ENCODE results near the gene RFK.

Gene RFK

GRCh38 chr9:76359365-76359764 lies 34.9 kb downstream of the RFK start:
- ATAC-seq (replicated peaks; ENCODE audit: extremely low read depth, poor library complexity, severe bottlenecking) (no peak), DNase-seq (ENCODE audit: low spot score in 2 of 2) (no peak)
- H3K9me3 Mint-ChIP-seq, result no peaks in the 10 kb centered on the region
- no peak overlapping the region for H3K27ac Mint-ChIP-seq (ENCODE audit: low read depth)
- no peaks in the 10 kb centered on the region for H3K4me1 Mint-ChIP-seq
- peaks cover 19% of the 10 kb centered on the region for H3K27me3 Mint-ChIP-seq
- H3K4me3 Mint-ChIP-seq, result no peak overlapping the region
- no peaks in the 10 kb centered on the region for H3K36me3 Mint-ChIP-seq (ENCODE audit: insufficient read depth)

GRCh38 chr9:76358628-76359280 lies 35.5 kb downstream of the RFK start:
- no peak overlapping the region for H3K4me3 Mint-ChIP-seq
- no peaks in the 10 kb centered on the region for H3K9me3 Mint-ChIP-seq
- no peak for ATAC-seq (replicated peaks; ENCODE audit: extremely low read depth, poor library complexity, severe bottlenecking)
- no peak for DNase-seq (ENCODE audit: low spot score in 2 of 2)
- no peaks in the 10 kb centered on the region for H3K36me3 Mint-ChIP-seq (ENCODE audit: insufficient read depth)
- no peak overlapping the region for H3K27ac Mint-ChIP-seq (ENCODE audit: low read depth)
- H3K27me3 Mint-ChIP-seq, result peaks cover 18% of the 10 kb centered on the region
- no peaks in the 10 kb centered on the region for H3K4me1 Mint-ChIP-seq

GRCh38 chr9:76357555-76357954 lies 36.7 kb downstream of the RFK start:
- ATAC-seq (replicated peaks; ENCODE audit: extremely low read depth, poor library complexity, severe bottlenecking), result no peak
- Mint-ChIP-seq H3K36me3 (ENCODE audit: insufficient read depth) (no peaks in the 10 kb centered on the region), H3K9me3 (no peaks in the 10 kb centered on the region), H3K4me3 (no peak overlapping the region), H3K27ac (ENCODE audit: low read depth) (no peak overlapping the region), H3K27me3 (peaks cover 18% of the 10 kb centered on the region), H3K4me1 (no peaks in the 10 kb centered on the region)
- DNase-seq (ENCODE audit: low spot score in 2 of 2), result no peak

- Mint-ChIP-seq H3K4me3 (no peak overlapping the region), H3K36me3 (ENCODE audit: insufficient read depth) (no peaks in the 10 kb centered on the region), H3K27me3 (peaks cover 26% of the 10 kb centered on the region), H3K9me3 (no peaks in the 10 kb centered on the region), H3K27ac (ENCODE audit: low read depth) (no peak overlapping the region), H3K4me1 (no peaks in the 10 kb centered on the region)
- DNase-seq (ENCODE audit: low spot score in 2 of 2) (no peak), ATAC-seq (replicated peaks; ENCODE audit: extremely low read depth, poor library complexity, severe bottlenecking) (no peak)
Observed at GRCh38 chr9:76355886-76356285, 38.3 kb downstream of the RFK start.

- H3K27me3 Mint-ChIP-seq, result peaks cover 31% of the 10 kb centered on the region
- no peaks in the 10 kb centered on the region for H3K9me3 Mint-ChIP-seq
- DNase-seq (ENCODE audit: low spot score in 2 of 2), result no peak
- no peak overlapping the region for H3K27ac Mint-ChIP-seq (ENCODE audit: low read depth)
- H3K4me3 Mint-ChIP-seq, result no peak overlapping the region
- no peak for ATAC-seq (replicated peaks; ENCODE audit: extremely low read depth, poor library complexity, severe bottlenecking)
- H3K36me3 Mint-ChIP-seq (ENCODE audit: insufficient read depth), result no peaks in the 10 kb centered on the region
- no peaks in the 10 kb centered on the region for H3K4me1 Mint-ChIP-seq
Observed at GRCh38 chr9:76354221-76354620, 40.0 kb downstream of the RFK start.

GRCh38 chr9:76353280-76353679 lies 40.9 kb downstream of the RFK start:
- Mint-ChIP-seq H3K4me1 (no peaks in the 10 kb centered on the region), H3K27ac (ENCODE audit: low read depth) (no peak overlapping the region)
- no peak for ATAC-seq (replicated peaks; ENCODE audit: extremely low read depth, poor library complexity, severe bottlenecking)

GRCh38 chr9:76352026-76352620 lies 42.1 kb downstream of the RFK start:
- peaks cover 34% of the 10 kb centered on the region for H3K27me3 Mint-ChIP-seq
- H3K4me3 Mint-ChIP-seq, result no peak overlapping the region
- DNase-seq (ENCODE audit: low spot score in 2 of 2), result no peak
- no peaks in the 10 kb centered on the region for H3K4me1 Mint-ChIP-seq
- H3K9me3 Mint-ChIP-seq, result no peaks in the 10 kb centered on the region
- H3K36me3 Mint-ChIP-seq (ENCODE audit: insufficient read depth), result no peaks in the 10 kb centered on the region
- no peak for ATAC-seq (replicated peaks; ENCODE audit: extremely low read depth, poor library complexity, severe bottlenecking)
- H3K27ac Mint-ChIP-seq (ENCODE audit: low read depth), result no peak overlapping the region

More at GRCh38 chr9:76353280-76353679, 40.9 kb downstream of the RFK start:
- Mint-ChIP-seq H3K4me3 (no peak overlapping the region), H3K36me3 (ENCODE audit: insufficient read depth) (no peaks in the 10 kb centered on the region), H3K27me3 (peaks cover 31% of the 10 kb centered on the region), H3K9me3 (no peaks in the 10 kb centered on the region)
- DNase-seq (ENCODE audit: low spot score in 2 of 2), result no peak

- no peak overlapping the region for H3K4me3 Mint-ChIP-seq
- no peaks in the 10 kb centered on the region for H3K4me1 Mint-ChIP-seq
- ATAC-seq (replicated peaks; ENCODE audit: extremely low read depth, poor library complexity, severe bottlenecking) (no peak), DNase-seq (ENCODE audit: low spot score in 2 of 2) (no peak)
- peaks cover 34% of the 10 kb centered on the region for H3K27me3 Mint-ChIP-seq
- H3K27ac Mint-ChIP-seq (ENCODE audit: low read depth), result peak overlapping the region; percentile 56
- H3K36me3 Mint-ChIP-seq (ENCODE audit: insufficient read depth), result no peaks in the 10 kb centered on the region
- H3K9me3 Mint-ChIP-seq, result no peaks in the 10 kb centered on the region
Observed at GRCh38 chr9:76351006-76351405, 43.2 kb downstream of the RFK start.

- Mint-ChIP-seq H3K9me3 (no peaks in the 10 kb centered on the region), H3K27ac (ENCODE audit: low read depth) (no peak overlapping the region), H3K4me1 (no peaks in the 10 kb centered on the region), H3K36me3 (ENCODE audit: insufficient read depth) (no peaks in the 10 kb centered on the region), H3K4me3 (no peak overlapping the region), H3K27me3 (peaks cover 32% of the 10 kb centered on the region)
- ATAC-seq (replicated peaks; ENCODE audit: extremely low read depth, poor library complexity, severe bottlenecking), result no peak
- DNase-seq (ENCODE audit: low spot score in 2 of 2), result no peak
Observed at GRCh38 chr9:76349865-76350264, 44.4 kb downstream of the RFK start.

GRCh38 chr9:76342858-76343257 lies 51.4 kb downstream of the RFK start:
- H3K4me1 Mint-ChIP-seq, result no peaks in the 10 kb centered on the region
- H3K9me3 Mint-ChIP-seq, result no peaks in the 10 kb centered on the region
- ATAC-seq (replicated peaks; ENCODE audit: extremely low read depth, poor library complexity, severe bottlenecking), result no peak
- no peaks in the 10 kb centered on the region for H3K36me3 Mint-ChIP-seq (ENCODE audit: insufficient read depth)
- H3K4me3 Mint-ChIP-seq, result no peak overlapping the region
- H3K27me3 Mint-ChIP-seq, result peaks cover 43% of the 10 kb centered on the region
- no peak for DNase-seq (ENCODE audit: low spot score in 2 of 2)
- H3K27ac Mint-ChIP-seq (ENCODE audit: low read depth), result no peak overlapping the region

GRCh38 chr9:76342201-76342600 lies 52.0 kb downstream of the RFK start:
- DNase-seq (ENCODE audit: low spot score in 2 of 2) (no peak), ATAC-seq (replicated peaks; ENCODE audit: extremely low read depth, poor library complexity, severe bottlenecking) (no peak)
- Mint-ChIP-seq H3K4me1 (no peaks in the 10 kb centered on the region), H3K27me3 (peaks cover 41% of the 10 kb centered on the region), H3K36me3 (ENCODE audit: insufficient read depth) (no peaks in the 10 kb centered on the region), H3K4me3 (no peak overlapping the region), H3K27ac (ENCODE audit: low read depth) (no peak overlapping the region), H3K9me3 (no peaks in the 10 kb centered on the region)

GRCh38 chr9:76341616-76342015 lies 52.6 kb downstream of the RFK start:
- H3K4me1 Mint-ChIP-seq, result no peaks in the 10 kb centered on the region
- ATAC-seq (replicated peaks; ENCODE audit: extremely low read depth, poor library complexity, severe bottlenecking) (no peak), DNase-seq (ENCODE audit: low spot score in 2 of 2) (no peak)
- H3K36me3 Mint-ChIP-seq (ENCODE audit: insufficient read depth), result no peaks in the 10 kb centered on the region
- H3K27ac Mint-ChIP-seq (ENCODE audit: low read depth), result no peak overlapping the region
- no peaks in the 10 kb centered on the region for H3K9me3 Mint-ChIP-seq
- H3K27me3 Mint-ChIP-seq, result peaks cover 35% of the 10 kb centered on the region
- no peak overlapping the region for H3K4me3 Mint-ChIP-seq

- Mint-ChIP-seq H3K4me1 (no peaks in the 10 kb centered on the region), H3K27ac (ENCODE audit: low read depth) (no peak overlapping the region), H3K27me3 (peaks cover 49% of the 10 kb centered on the region), H3K36me3 (ENCODE audit: insufficient read depth) (no peaks in the 10 kb centered on the region), H3K9me3 (no peaks in the 10 kb centered on the region), H3K4me3 (no peak overlapping the region)
- no peak for ATAC-seq (replicated peaks; ENCODE audit: extremely low read depth, poor library complexity, severe bottlenecking)
- DNase-seq (ENCODE audit: low spot score in 2 of 2), result no peak
Observed at GRCh38 chr9:76338418-76338817, 55.8 kb downstream of the RFK start.
